Femur (tissue), 1 donor: Measurements from ENCODE around the gene TAF1A.
"Not testable (repeated sequence)": the region's sequence is repeated elsewhere in the genome, so short reads cannot be mapped to it uniquely, and the experiment has no call there.

ENCODE experiments used
- DNase-seq: peaks from one replicate; pipeline ENCODE4 v3.0.0-alpha.2; 2017

TAF1A gene

GRCh38 chr1:222589462-222590302 is at the start of gene TAF1A:
Gene TAF1A (minus strand): TSS chr1:222589933.
- DNase-seq, result peak; percentile 95

GRCh38 chr1:222634180-222635013 is 44.7 kb upstream of the TAF1A start:
- peak; percentile 60 for DNase-seq

- no peak for DNase-seq
Observed at GRCh38 chr1:222632749-222633148, 43.0 kb upstream of the TAF1A start.

GRCh38 chr1:222631611-222632208 is 42.0 kb upstream of the TAF1A start:
- no peak for DNase-seq

- DNase-seq, result no peak
Observed at GRCh38 chr1:222629921-222630535, 40.3 kb upstream of the TAF1A start.

- no peak for DNase-seq
Observed at GRCh38 chr1:222627232-222627631, 37.5 kb upstream of the TAF1A start.

- no peak for DNase-seq
Observed at GRCh38 chr1:222624214-222624613, 34.5 kb upstream of the TAF1A start.

GRCh38 chr1:222623458-222623857 is 33.7 kb upstream of the TAF1A start:
- DNase-seq, result no peak

GRCh38 chr1:222622765-222623164 is 33.0 kb upstream of the TAF1A start:
- DNase-seq, result no peak

GRCh38 chr1:222620566-222620965 is 30.8 kb upstream of the TAF1A start:
- DNase-seq, result no peak

- peak; percentile 23 for DNase-seq
Observed at GRCh38 chr1:222618880-222619596, 29.3 kb upstream of the TAF1A start.

GRCh38 chr1:222618001-222618879 is 28.5 kb upstream of the TAF1A start, which contains the start of gene MIA3:
Gene MIA3 (plus strand): TSS chr1:222618097. CDS start chr1:222618111, 14 bp downstream.
- peak; percentile 56 for DNase-seq

GRCh38 chr1:222617367-222617951 is 27.7 kb upstream of the TAF1A start:
- peak; percentile 97 for DNase-seq

GRCh38 chr1:222616525-222616924 is 26.8 kb upstream of the TAF1A start:
- peak; percentile 32 for DNase-seq

- DNase-seq, result no peak
Observed at GRCh38 chr1:222613627-222614026, 23.9 kb upstream of the TAF1A start.

- DNase-seq, result no peak
Observed at GRCh38 chr1:222610728-222611127, 21.0 kb upstream of the TAF1A start.

- not testable (repeated sequence) for DNase-seq
Observed at GRCh38 chr1:222609111-222609510, 19.4 kb upstream of the TAF1A start.

GRCh38 chr1:222606757-222607156 is 17.0 kb upstream of the TAF1A start:
- no peak for DNase-seq

- no peak for DNase-seq
Observed at GRCh38 chr1:222601257-222601656, 11.5 kb upstream of the TAF1A start.

- DNase-seq, result no peak
Observed at GRCh38 chr1:222600281-222600680, 10.5 kb upstream of the TAF1A start.

GRCh38 chr1:222596696-222597095 is 7.0 kb upstream of the TAF1A start:
- no peak for DNase-seq
